Neural cell (in vitro differentiated cells): ENCODE measurements around the gene NR2F1-AS1.

Experiments
- EP300 ChIP-seq: fragments of 450-650 bp; conservative IDR thresholded peaks from 2 replicates; pipeline ENCODE4 v1.6.1; 2014; ENCODE audit warnings: antibody characterized with exemption, mild to moderate bottlenecking, moderate library complexity; ENCODE audit not compliant: poor library complexity, severe bottlenecking
- EZH2 ChIP-seq: fragments of 200-600, 300-800 bp; shearing (Covaris generic), sonication (generic); IDR thresholded peaks from 2 replicates; pipeline ENCODE4 v1.6.1; 2014; ENCODE audit warnings: antibody characterized with exemption, low read length, borderline replicate concordance, mild to moderate bottlenecking; ENCODE audit not compliant: insufficient read depth, poor library complexity, severe bottlenecking
- POLR2AphosphoS5 ChIP-seq: IDR thresholded peaks from 2 replicates; pipeline ENCODE4 v1.6.1; 2012
- RAD21 ChIP-seq: fragments of 450-650 bp; conservative IDR thresholded peaks from 2 replicates; pipeline ENCODE4 v1.6.1; 2014; ENCODE audit warnings: antibody characterized with exemption, mild to moderate bottlenecking, moderate library complexity
- SMC3 ChIP-seq: fragments of 450-650 bp; conservative IDR thresholded peaks from 2 replicates; pipeline ENCODE4 v1.6.1; 2014; ENCODE audit warnings: antibody characterized with exemption, mild to moderate bottlenecking, moderate library complexity; ENCODE audit not compliant: poor library complexity
- TAF1 ChIP-seq: IDR thresholded peaks from 2 replicates; pipeline ENCODE4 v1.6.1; 2012; ENCODE audit warnings: low read depth
- TF ChIP-seq, protein P1 (sequence below): fragments of 450-650 bp; IDR thresholded peaks from 2 replicates; pipeline ENCODE4 v1.5.1; 2014; ENCODE audit warnings: antibody characterized with exemption, mild to moderate bottlenecking, moderate library complexity; ENCODE audit not compliant: poor library complexity, severe bottlenecking
- TF ChIP-seq, protein P2 (sequence below): IDR thresholded peaks from 2 replicates; pipeline ENCODE4 v1.6.1; 2012; ENCODE audit warnings: borderline replicate concordance

DNA sequence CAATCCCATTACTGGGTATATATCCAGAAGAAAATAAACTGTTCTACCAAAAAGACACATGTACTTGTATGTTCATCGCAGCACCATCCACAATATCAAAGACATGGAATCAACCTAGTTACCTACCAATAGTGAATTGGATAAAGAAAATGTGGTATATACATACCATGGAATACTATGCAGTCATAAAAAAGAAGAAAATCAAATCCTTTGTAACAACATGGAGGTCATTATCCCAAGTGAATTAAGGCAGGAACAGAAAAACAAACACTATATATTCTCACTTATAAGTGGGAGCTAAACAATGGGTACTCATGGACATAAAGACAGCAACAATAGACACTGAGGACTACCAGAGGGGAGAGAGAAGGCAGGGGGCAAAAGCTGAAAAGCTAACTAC is 67.7 kb downstream of the NR2F1-AS1 start:
- TF ChIP-seq, protein P1, sequence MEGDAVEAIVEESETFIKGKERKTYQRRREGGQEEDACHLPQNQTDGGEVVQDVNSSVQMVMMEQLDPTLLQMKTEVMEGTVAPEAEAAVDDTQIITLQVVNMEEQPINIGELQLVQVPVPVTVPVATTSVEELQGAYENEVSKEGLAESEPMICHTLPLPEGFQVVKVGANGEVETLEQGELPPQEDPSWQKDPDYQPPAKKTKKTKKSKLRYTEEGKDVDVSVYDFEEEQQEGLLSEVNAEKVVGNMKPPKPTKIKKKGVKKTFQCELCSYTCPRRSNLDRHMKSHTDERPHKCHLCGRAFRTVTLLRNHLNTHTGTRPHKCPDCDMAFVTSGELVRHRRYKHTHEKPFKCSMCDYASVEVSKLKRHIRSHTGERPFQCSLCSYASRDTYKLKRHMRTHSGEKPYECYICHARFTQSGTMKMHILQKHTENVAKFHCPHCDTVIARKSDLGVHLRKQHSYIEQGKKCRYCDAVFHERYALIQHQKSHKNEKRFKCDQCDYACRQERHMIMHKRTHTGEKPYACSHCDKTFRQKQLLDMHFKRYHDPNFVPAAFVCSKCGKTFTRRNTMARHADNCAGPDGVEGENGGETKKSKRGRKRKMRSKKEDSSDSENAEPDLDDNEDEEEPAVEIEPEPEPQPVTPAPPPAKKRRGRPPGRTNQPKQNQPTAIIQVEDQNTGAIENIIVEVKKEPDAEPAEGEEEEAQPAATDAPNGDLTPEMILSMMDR, result no peak
- no peak for TF ChIP-seq POLR2AphosphoS5
- TF ChIP-seq SMC3, result no peak
- TF ChIP-seq EZH2, result no peak
- TF ChIP-seq EP300, result no peak
- no peak for TF ChIP-seq TAF1
- TF ChIP-seq, protein P2, sequence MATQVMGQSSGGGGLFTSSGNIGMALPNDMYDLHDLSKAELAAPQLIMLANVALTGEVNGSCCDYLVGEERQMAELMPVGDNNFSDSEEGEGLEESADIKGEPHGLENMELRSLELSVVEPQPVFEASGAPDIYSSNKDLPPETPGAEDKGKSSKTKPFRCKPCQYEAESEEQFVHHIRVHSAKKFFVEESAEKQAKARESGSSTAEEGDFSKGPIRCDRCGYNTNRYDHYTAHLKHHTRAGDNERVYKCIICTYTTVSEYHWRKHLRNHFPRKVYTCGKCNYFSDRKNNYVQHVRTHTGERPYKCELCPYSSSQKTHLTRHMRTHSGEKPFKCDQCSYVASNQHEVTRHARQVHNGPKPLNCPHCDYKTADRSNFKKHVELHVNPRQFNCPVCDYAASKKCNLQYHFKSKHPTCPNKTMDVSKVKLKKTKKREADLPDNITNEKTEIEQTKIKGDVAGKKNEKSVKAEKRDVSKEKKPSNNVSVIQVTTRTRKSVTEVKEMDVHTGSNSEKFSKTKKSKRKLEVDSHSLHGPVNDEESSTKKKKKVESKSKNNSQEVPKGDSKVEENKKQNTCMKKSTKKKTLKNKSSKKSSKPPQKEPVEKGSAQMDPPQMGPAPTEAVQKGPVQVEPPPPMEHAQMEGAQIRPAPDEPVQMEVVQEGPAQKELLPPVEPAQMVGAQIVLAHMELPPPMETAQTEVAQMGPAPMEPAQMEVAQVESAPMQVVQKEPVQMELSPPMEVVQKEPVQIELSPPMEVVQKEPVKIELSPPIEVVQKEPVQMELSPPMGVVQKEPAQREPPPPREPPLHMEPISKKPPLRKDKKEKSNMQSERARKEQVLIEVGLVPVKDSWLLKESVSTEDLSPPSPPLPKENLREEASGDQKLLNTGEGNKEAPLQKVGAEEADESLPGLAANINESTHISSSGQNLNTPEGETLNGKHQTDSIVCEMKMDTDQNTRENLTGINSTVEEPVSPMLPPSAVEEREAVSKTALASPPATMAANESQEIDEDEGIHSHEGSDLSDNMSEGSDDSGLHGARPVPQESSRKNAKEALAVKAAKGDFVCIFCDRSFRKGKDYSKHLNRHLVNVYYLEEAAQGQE, result no peak
- no peak for TF ChIP-seq RAD21
